ENCODE data around the gene SORBS2. TPM values are rescaled to one million over a fixed set of nuclear protein-coding genes. Genes with fewer than 3 reads are reported as not detected.

The SORBS2 gene
- total and polyA plus RNA-seq, 2 of the 4 experiments (the other 2 are of a cell fraction), result 0.18 TPM; not detected in 1

DNA sequence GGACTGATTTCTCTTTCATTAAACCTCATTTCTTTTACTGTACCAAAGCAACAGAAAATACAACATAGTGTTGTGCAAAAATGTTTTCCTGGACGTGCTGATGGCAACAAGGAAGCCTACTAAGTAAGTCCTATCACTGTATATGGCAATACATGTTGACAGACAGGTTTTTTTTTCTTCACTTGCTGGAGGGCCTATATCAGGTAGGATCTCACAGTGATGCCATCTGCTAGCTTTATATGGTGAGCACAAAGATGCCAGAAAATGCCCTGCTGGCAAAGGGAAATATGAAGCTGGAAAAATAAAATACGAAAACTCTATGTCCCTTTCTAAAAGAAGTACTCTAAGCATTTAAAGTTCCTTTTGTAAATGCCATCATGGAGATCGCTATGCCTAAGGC lies 157.7 kb downstream of the SORBS2 start:
- H3K9me1 ChIP-seq (ENCODE audit: insufficient read depth, low read length), result no peaks in the 10 kb centered on the region

More for the DNA sequence above, 157.7 kb downstream of the SORBS2 start:
- Histone ChIP-seq H2AFZ (replicated peaks; ENCODE audit: low read length, poor library complexity) (no peak overlapping the region), H4K8ac (ENCODE audit: low read depth in 2 of 2, low read length in 2 of 2) (no peak overlapping the region), H3K4me2 (ENCODE audit: low read depth, low read length) (no peak overlapping the region), H3K14ac (replicated peaks; ENCODE audit: low read depth, low read length) (no peak overlapping the region), H2BK5ac (ENCODE audit: low read depth, low read length, poor library complexity, severe bottlenecking) (no peak overlapping the region), H3K79me1 (ENCODE audit: low read depth in 1 of 2, low read length in 2 of 2) (no peaks in the 10 kb centered on the region), H2BK15ac (ENCODE audit: low read depth, low read length) (no peak overlapping the region), H2AK5ac (ENCODE audit: low read depth, low read length) (no peak overlapping the region), H3K23ac (ENCODE audit: low read depth, low read length) (no peak overlapping the region), H2BK20ac (ENCODE audit: low read depth, low read length) (no peak overlapping the region), H4K5ac (ENCODE audit: low read depth, low read length) (no peak overlapping the region), H3K9me3 (ENCODE audit: control insufficient read depth, insufficient read depth, low read length) (no peaks in the 10 kb centered on the region), H4K20me1 (ENCODE audit: insufficient read depth, low read length) (no peaks in the 10 kb centered on the region), H2BK120ac (ENCODE audit: low read depth, low read length) (no peak overlapping the region), H2AK9ac (replicated peaks; ENCODE audit: low read depth, low read length, poor library complexity) (no peak overlapping the region), H3K4me3 (ENCODE audit: insufficient read depth, low read depth, low read length) (no peak overlapping the region), H3K4me1 (ENCODE audit: control insufficient read depth, insufficient read depth, low read length) (no peaks in the 10 kb centered on the region), H3K27me3 (ENCODE audit: control insufficient read depth, insufficient read depth, low read length) (peaks cover 29% of the 10 kb centered on the region), H3K9ac (ENCODE audit: low read depth, low read length) (no peak overlapping the region), H3K36me3 (ENCODE audit: control insufficient read depth, insufficient read depth, low read length) (no peaks in the 10 kb centered on the region), H3K4ac (ENCODE audit: low read depth, low read length) (no peak overlapping the region), H4K91ac (ENCODE audit: insufficient read depth, low read depth, low read length) (no peak overlapping the region), H3K27ac (ENCODE audit: insufficient read depth, low read length) (no peak overlapping the region), H3K56ac (ENCODE audit: extremely low read depth, insufficient read depth, low read length) (no peak overlapping the region), H3K18ac (ENCODE audit: low read depth, low read length) (no peak overlapping the region)
- intact Hi-C loops (cut with micrococcal nuclease), result no loop called here
- no TSS peak for BruUV-seq (replicated peaks)
- no CpG with 5 or more reads among the region's 3 CpGs for WGBS, 2 experiments (ENCODE audit: extremely low coverage in 2 of 2, insufficient read length in 1 of 2)
- DNase-seq (no peak), ATAC-seq (ENCODE audit: low read depth) (no peak)
- in situ Hi-C loops (cut with MboI; ENCODE audit: low sequenced_read_pairs), result loop anchor here (5.0 kb wide), 1 partner anchor 373 kb away; no protein-coding TSS in a partner anchor
- ChIA-PET POLR2A (ENCODE audit: unreplicated experiment) (no interaction called here), CTCF (interaction anchor here (1.0 kb wide), 1 partner anchor 367 kb away, joined by 4 read pairs; no protein-coding TSS in a partner anchor)
- dilution Hi-C loops (cut with HindIII; ENCODE audit: low sequenced_read_pairs, unreplicated experiment), result no loop called here
- TF ChIP-seq RCOR1 (IDR thresholded peaks at IDR 0.05; ENCODE audit: insufficient replicate concordance, low read length) (no peak), RAD21 (IDR thresholded peaks at IDR 0.05; ENCODE audit: low read length) (no peak), RFX5 (IDR thresholded peaks at IDR 0.05; ENCODE audit: low read depth, low read length) (no peak), CEBPB (IDR thresholded peaks at IDR 0.05; ENCODE audit: low read depth, low read length) (no peak), NFE2L2 (IDR thresholded peaks at IDR 0.05; ENCODE audit: low read depth, low read length) (no peak), ELK1 (IDR thresholded peaks at IDR 0.05; ENCODE audit: borderline replicate concordance, low read depth, low read length) (no peak), BHLHE40 (IDR thresholded peaks at IDR 0.05; ENCODE audit: low read depth, low read length) (no peak), CHD1 (IDR thresholded peaks at IDR 0.05; ENCODE audit: low read depth, low read length) (no peak), MAZ (IDR thresholded peaks at IDR 0.05; ENCODE audit: borderline replicate concordance, low read depth, low read length) (no peak), FOS (IDR thresholded peaks at IDR 0.05; ENCODE audit: low read depth, low read length) (no peak)
- TF ChIP-seq, protein P1, sequence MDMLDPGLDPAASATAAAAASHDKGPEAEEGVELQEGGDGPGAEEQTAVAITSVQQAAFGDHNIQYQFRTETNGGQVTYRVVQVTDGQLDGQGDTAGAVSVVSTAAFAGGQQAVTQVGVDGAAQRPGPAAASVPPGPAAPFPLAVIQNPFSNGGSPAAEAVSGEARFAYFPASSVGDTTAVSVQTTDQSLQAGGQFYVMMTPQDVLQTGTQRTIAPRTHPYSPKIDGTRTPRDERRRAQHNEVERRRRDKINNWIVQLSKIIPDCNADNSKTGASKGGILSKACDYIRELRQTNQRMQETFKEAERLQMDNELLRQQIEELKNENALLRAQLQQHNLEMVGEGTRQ (IDR thresholded peaks at IDR 0.05; ENCODE audit: low read depth, low read length), result no peak

Measured in IMR-90 (cell line).